ENCODE results near the gene MARCKSL1.

The MARCKSL1 gene

DNA sequence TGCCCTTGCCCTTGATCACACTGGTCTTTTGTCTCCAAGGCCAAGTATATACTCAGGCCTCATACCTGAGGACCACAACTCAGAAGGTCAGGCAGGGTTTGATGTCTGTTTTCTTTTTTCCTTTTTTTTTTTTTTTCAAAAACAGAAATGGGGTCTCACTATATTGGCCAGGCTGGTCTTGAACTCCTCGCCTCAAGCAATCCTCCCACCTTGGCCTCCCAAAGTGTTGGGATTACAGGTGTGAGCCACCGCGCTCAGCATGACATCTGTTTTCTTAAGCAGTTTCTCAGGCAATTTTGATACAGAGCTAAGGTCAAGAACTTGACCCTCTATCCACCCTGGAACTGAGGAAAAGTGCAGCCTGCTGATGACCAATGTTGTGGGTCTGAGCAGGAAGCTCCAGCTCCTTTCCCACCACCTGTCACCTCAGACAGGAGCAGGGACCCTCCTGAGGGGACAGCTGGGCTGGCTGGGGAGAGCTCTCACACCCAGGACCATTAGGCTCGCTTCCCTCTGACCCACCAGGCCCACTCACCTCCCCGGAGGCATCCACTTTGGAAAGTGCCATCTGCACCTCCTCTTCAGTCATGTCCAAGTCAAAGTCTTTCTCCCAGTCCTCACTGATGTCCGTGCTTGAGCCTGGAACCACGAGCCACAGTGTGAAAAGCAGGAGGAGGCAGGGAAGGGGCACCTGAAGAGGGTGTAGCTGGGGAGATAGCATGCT is 32.0 kb upstream of the MARCKSL1 start:
- no peak overlapping the region for H3K4me3 ChIP-seq (ENCODE audit: low read depth, low read length)
- TF ChIP-seq, protein P1, sequence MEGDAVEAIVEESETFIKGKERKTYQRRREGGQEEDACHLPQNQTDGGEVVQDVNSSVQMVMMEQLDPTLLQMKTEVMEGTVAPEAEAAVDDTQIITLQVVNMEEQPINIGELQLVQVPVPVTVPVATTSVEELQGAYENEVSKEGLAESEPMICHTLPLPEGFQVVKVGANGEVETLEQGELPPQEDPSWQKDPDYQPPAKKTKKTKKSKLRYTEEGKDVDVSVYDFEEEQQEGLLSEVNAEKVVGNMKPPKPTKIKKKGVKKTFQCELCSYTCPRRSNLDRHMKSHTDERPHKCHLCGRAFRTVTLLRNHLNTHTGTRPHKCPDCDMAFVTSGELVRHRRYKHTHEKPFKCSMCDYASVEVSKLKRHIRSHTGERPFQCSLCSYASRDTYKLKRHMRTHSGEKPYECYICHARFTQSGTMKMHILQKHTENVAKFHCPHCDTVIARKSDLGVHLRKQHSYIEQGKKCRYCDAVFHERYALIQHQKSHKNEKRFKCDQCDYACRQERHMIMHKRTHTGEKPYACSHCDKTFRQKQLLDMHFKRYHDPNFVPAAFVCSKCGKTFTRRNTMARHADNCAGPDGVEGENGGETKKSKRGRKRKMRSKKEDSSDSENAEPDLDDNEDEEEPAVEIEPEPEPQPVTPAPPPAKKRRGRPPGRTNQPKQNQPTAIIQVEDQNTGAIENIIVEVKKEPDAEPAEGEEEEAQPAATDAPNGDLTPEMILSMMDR (conservative IDR thresholded peaks at IDR 0.05; ENCODE audit: low read depth, low read length): no peak
- no peak for DNase-seq (ENCODE audit: low read depth)

DNA sequence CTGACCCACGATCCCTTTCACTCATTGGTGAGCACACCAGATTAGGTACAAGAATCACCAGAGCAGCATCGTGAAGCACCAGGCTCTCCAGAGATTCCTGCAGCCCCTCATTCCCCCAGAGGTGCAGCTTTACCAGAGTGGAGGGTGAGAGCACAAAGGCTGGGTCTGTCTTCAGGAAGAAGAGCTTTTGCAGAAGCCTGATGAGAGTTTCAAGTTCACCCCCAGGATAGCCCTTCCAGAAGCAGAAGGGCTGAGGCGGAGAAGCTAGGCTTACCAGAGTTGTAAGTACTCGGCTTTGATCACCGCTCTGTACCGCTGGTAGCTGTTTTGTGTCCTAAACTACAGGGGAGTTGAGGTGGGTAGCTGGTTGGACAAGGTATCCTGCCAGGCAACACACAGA is 29.4 kb upstream of the MARCKSL1 start:
- DNase-seq (ENCODE audit: low read depth): no peak
- no peak overlapping the region for H3K4me3 ChIP-seq (ENCODE audit: low read depth, low read length)

DNA sequence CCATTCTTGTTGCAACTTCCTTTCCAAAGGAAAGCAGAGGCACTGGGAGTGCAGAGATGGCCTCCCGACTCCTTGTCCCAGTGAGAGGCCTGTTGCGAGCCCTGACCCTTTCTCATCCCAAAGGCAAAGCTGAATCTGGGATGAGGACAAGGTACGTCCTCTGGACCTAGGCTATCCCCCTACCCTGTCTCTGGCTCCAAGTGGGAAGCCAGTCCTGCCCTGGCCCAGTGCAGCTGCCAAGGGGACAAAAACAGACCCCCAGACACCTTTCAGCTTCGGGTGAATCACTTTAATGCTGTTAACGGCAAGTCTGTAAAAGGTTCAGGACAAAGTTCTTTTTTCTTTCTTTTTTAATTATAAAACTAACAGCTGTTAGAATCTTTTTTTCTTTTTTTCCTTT is 28.8 kb upstream of the MARCKSL1 start:
- DNase-seq (ENCODE audit: low read depth): no peak
- no peak overlapping the region for H3K4me3 ChIP-seq (ENCODE audit: low read depth, low read length)
- TF ChIP-seq, protein P1 (conservative IDR thresholded peaks at IDR 0.05; ENCODE audit: low read depth, low read length): no peak

More for the DNA sequence above, 29.4 kb upstream of the MARCKSL1 start:
- TF ChIP-seq, protein P1 (conservative IDR thresholded peaks at IDR 0.05; ENCODE audit: low read depth, low read length): no peak

DNA sequence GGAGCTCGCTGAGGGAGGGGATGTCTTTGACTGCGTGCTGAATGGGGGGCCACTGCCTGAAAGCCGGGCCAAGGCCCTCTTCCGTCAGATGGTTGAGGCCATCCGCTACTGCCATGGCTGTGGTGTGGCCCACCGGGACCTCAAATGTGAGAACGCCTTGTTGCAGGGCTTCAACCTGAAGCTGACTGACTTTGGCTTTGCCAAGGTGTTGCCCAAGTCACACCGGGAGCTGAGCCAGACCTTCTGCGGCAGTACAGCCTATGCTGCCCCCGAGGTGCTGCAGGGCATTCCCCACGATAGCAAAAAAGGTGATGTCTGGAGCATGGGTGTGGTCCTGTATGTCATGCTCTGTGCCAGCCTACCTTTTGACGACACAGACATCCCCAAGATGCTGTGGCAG is 27.7 kb upstream of the MARCKSL1 start:
- no peak overlapping the region for H3K4me3 ChIP-seq (ENCODE audit: low read depth, low read length)
- TF ChIP-seq, protein P1 (conservative IDR thresholded peaks at IDR 0.05; ENCODE audit: low read depth, low read length): no peak
- no peak for DNase-seq (ENCODE audit: low read depth)

DNA sequence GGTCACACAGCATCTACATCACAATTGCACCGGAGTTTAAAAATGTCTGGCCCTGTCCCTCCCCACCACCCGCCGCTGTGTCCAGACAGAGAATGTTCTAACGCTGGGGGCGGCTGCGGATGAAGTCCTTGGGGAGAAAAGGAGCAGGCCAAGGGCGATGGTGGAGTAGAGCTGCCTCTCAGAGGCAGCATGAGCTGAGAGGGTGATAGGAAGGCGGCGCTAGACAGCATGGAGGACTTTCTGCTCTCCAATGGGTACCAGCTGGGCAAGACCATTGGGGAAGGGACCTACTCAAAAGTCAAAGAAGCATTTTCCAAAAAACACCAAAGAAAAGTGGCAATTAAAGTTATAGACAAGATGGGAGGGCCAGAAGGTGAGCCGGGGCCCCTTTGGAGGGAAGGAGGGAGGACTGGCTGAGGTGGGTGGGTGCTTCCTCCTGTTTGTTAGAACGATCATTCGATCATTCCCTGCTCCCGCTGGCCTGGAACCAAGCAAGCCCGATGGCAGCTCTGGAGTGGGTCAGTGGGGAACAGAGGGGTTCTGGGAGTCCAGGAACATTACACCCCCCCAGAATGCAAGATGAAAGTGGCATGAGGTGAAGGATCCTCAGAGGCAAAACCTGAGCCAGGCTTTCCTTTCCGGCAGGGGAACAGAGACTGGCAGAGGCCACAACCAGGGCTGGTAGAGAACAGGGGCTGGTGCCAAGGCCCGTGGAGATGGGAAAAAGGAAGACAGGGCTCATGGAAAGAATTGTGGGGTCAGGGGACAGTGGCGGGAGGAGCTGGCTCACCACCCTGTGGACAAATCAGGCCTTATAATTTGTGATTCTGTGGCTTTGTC is 26.7 kb upstream of the MARCKSL1 start, which contains the start of the genes FAM229A and TSSK3:
Gene FAM229A, minus strand, starts transcription at position 12 of the 840 bp plus-strand sequence. CDS start 394 bp downstream, outside the sequence.
Gene TSSK3, plus strand, starts transcription at position 66 of the 840 bp plus-strand sequence. Its CDS starts 163 bp downstream, at position 229.
- peak within 1 kb of the TSS; percentile 47 for H3K4me3 ChIP-seq (ENCODE audit: low read depth, low read length)
- no peak for DNase-seq (ENCODE audit: low read depth)
- TF ChIP-seq, protein P1 (conservative IDR thresholded peaks at IDR 0.05; ENCODE audit: low read depth, low read length): no peak

DNA sequence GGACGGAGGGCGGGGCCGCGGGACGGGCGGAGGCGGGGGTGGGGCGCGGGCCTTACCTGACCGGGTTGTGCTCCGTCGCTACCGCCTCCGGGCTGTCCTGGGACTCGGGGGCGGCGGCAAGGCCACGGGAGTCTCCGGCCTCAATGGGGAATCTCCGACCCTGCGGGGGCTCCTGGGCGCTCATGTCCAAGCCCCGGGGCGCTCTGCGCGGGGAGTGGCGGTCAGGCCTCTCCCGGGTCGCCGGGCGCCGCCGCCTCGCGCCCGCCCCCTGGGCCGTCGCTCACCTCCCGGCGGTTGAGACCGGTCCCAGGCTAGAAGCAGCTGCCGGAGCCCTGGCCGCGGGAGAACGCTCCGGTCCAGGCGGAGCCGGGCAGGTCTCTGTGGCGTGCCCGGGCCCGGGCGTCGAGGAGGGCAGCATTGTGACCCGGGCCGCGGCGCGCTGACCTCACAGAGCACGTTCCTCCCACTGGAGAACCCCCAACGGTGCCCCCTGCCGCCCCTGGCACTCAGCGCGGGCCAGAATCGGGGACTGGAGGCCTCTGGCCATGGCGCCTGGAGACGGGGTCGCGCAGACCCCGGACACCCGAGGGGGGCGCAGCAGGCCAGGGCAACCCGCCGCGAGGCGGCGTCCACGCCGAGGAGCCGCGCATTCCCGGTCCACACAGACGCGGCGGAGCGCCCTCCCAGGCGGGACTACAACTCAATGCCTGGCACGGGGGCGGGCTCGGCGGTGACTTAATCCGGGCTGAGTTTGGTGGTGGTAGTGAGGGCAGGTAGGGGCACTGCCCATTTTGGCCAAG is 25.8 kb upstream of the MARCKSL1 start:
- TF ChIP-seq, protein P1 (conservative IDR thresholded peaks at IDR 0.05; ENCODE audit: low read depth, low read length): peak; percentile 37
- peak; percentile 36 for DNase-seq (ENCODE audit: low read depth)
- peak overlapping the region; percentile 47 for H3K4me3 ChIP-seq (ENCODE audit: low read depth, low read length)

All from choroid plexus epithelial cell (primary cell).